Activated naive CD4-positive, alpha-beta T cell treated with anti-CD3 and anti-CD28 coated beads for 36 hours (primary cell): ENCODE measurements around the gene PIEZO2. TPM values are rescaled to one million over a fixed set of nuclear protein-coding genes. Genes with fewer than 3 reads are reported as not detected.

ENCODE experiments used
- CTCF ChIA-PET: fragments of 350-600 bp; sonication (Branson Sonifier 250); formaldehyde crosslinking; loops from one replicate; lab custom pipeline; 2021; ENCODE audit warnings: antibody characterized with exemption; lab: Charles Lee
- DNase-seq: peaks from one replicate; pipeline ENCODE4 v3.0.0-alpha.2; 2020
- H3K27ac Mint-ChIP-seq: one replicate; pipeline ENCODE4 v1.8.0; 2021; ENCODE audit warnings: mild to moderate bottlenecking, mixed read lengths
- H3K27me3 Mint-ChIP-seq: one replicate; pipeline ENCODE4 v1.8.0; 2021; ENCODE audit warnings: low read depth, mixed read lengths
- H3K36me3 Mint-ChIP-seq: one replicate; pipeline ENCODE4 v1.8.0; 2021; ENCODE audit warnings: low read depth, mixed read lengths
- H3K4me1 Mint-ChIP-seq: one replicate; pipeline ENCODE4 v1.8.0; 2021; ENCODE audit warnings: low read depth, mixed read lengths
- H3K4me3 Mint-ChIP-seq: one replicate; pipeline ENCODE4 v1.8.0; 2021; ENCODE audit warnings: mild to moderate bottlenecking, moderate library complexity, mixed read lengths
- H3K9me3 Mint-ChIP-seq: one replicate; pipeline ENCODE4 v1.8.0; 2021; ENCODE audit warnings: mixed read lengths
- intact Hi-C: fragments of 100-400 bp; cut with micrococcal nuclease; formaldehyde crosslinking; loops from one replicate; pipeline ENCODE4 v1.15.1; 2023
- total RNA-seq, 2 experiments: library from RNA; stranded (reverse); gene quantifications; one replicate each; pipeline ENCODE4 v1.2.3, GENCODE V29; 2021

The PIEZO2 gene
- total RNA-seq, 2 experiments from 2014 or later: not detected

- intact Hi-C loops: no loop called here
- CTCF ChIA-PET: no interaction called here
- Mint-ChIP-seq H3K4me3 (no peak overlapping the region), H3K27ac (no peak overlapping the region), H3K9me3 (no peaks in the 10 kb centered on the region), H3K27me3 (peaks cover 2% of the 10 kb centered on the region), H3K36me3 (no peaks in the 10 kb centered on the region), H3K4me1 (no peaks in the 10 kb centered on the region)
- no peak for DNase-seq
Measured at GRCh38 chr18:10898417-10898974, 250.9 kb downstream of the PIEZO2 start.

- intact Hi-C loops: no loop called here
- Mint-ChIP-seq H3K27ac (no peak overlapping the region), H3K27me3 (peaks cover 5% of the 10 kb centered on the region), H3K9me3 (no peaks in the 10 kb centered on the region), H3K36me3 (no peaks in the 10 kb centered on the region), H3K4me3 (no peak overlapping the region), H3K4me1 (no peaks in the 10 kb centered on the region)
- no peak for DNase-seq
- CTCF ChIA-PET: no interaction called here
Measured at GRCh38 chr18:10896851-10897250, 252.5 kb downstream of the PIEZO2 start.

GRCh38 chr18:10895976-10896375 is 253.4 kb downstream of the PIEZO2 start:
- DNase-seq: no peak
- H3K27me3 Mint-ChIP-seq: peaks cover 5% of the 10 kb centered on the region
- no peaks in the 10 kb centered on the region for H3K4me1 Mint-ChIP-seq
- H3K36me3 Mint-ChIP-seq: no peaks in the 10 kb centered on the region
- intact Hi-C loops: no loop called here
- no peaks in the 10 kb centered on the region for H3K9me3 Mint-ChIP-seq
- no peak overlapping the region for H3K27ac Mint-ChIP-seq
- no peak overlapping the region for H3K4me3 Mint-ChIP-seq
- CTCF ChIA-PET: no interaction called here

- no peaks in the 10 kb centered on the region for H3K4me1 Mint-ChIP-seq
- no peaks in the 10 kb centered on the region for H3K36me3 Mint-ChIP-seq
- no peak for DNase-seq
- no peak overlapping the region for H3K27ac Mint-ChIP-seq
- intact Hi-C loops: no loop called here
- H3K4me3 Mint-ChIP-seq: no peak overlapping the region
- no peaks in the 10 kb centered on the region for H3K9me3 Mint-ChIP-seq
- H3K27me3 Mint-ChIP-seq: peaks cover 11% of the 10 kb centered on the region
- CTCF ChIA-PET: interaction anchor here (0.6 kb wide), 1 partner anchor 84 kb away, joined by 3 read pairs; no protein-coding TSS in a partner anchor
Measured at GRCh38 chr18:10894501-10894900, 254.9 kb downstream of the PIEZO2 start.

GRCh38 chr18:10893761-10894160 is 255.6 kb downstream of the PIEZO2 start:
- Mint-ChIP-seq H3K27ac (no peak overlapping the region), H3K4me1 (no peaks in the 10 kb centered on the region), H3K27me3 (peaks cover 12% of the 10 kb centered on the region), H3K9me3 (no peaks in the 10 kb centered on the region), H3K4me3 (no peak overlapping the region), H3K36me3 (no peaks in the 10 kb centered on the region)
- intact Hi-C loops: no loop called here
- no peak for DNase-seq
- CTCF ChIA-PET: interaction anchor here (0.7 kb wide), 1 partner anchor 366 kb away, joined by 5 read pairs; no protein-coding TSS in a partner anchor

GRCh38 chr18:10893196-10893595 is 256.2 kb downstream of the PIEZO2 start:
- Mint-ChIP-seq H3K4me3 (no peak overlapping the region), H3K27me3 (peaks cover 14% of the 10 kb centered on the region), H3K4me1 (no peaks in the 10 kb centered on the region), H3K27ac (no peak overlapping the region), H3K9me3 (no peaks in the 10 kb centered on the region), H3K36me3 (no peaks in the 10 kb centered on the region)
- DNase-seq: no peak
- intact Hi-C loops: no loop called here
- CTCF ChIA-PET: interaction anchor here (0.7 kb wide), 1 partner anchor 366 kb away, joined by 5 read pairs; no protein-coding TSS in a partner anchor

- H3K4me3 Mint-ChIP-seq: no peak overlapping the region
- DNase-seq: no peak
- no peaks in the 10 kb centered on the region for H3K4me1 Mint-ChIP-seq
- peaks cover 14% of the 10 kb centered on the region for H3K27me3 Mint-ChIP-seq
- intact Hi-C loops: no loop called here
- no peak overlapping the region for H3K27ac Mint-ChIP-seq
- H3K36me3 Mint-ChIP-seq: no peaks in the 10 kb centered on the region
- no peaks in the 10 kb centered on the region for H3K9me3 Mint-ChIP-seq
- CTCF ChIA-PET: no interaction called here
Measured at GRCh38 chr18:10892786-10893185, 256.6 kb downstream of the PIEZO2 start.

- intact Hi-C loops: no loop called here
- H3K9me3 Mint-ChIP-seq: no peaks in the 10 kb centered on the region
- no peak overlapping the region for H3K27ac Mint-ChIP-seq
Measured at GRCh38 chr18:10890022-10890421, 259.3 kb downstream of the PIEZO2 start.

GRCh38 chr18:10878703-10879102 is 270.7 kb downstream of the PIEZO2 start:
- no peak for DNase-seq
- CTCF ChIA-PET: no interaction called here
- Mint-ChIP-seq H3K9me3 (peaks cover 5% of the 10 kb centered on the region), H3K27me3 (peaks cover 1% of the 10 kb centered on the region), H3K36me3 (no peaks in the 10 kb centered on the region), H3K27ac (no peak overlapping the region), H3K4me1 (no peaks in the 10 kb centered on the region), H3K4me3 (no peak overlapping the region)
- intact Hi-C loops: no loop called here

More at GRCh38 chr18:10890022-10890421, 259.3 kb downstream of the PIEZO2 start:
- H3K36me3 Mint-ChIP-seq: no peaks in the 10 kb centered on the region
- H3K4me3 Mint-ChIP-seq: no peak overlapping the region
- no peaks in the 10 kb centered on the region for H3K4me1 Mint-ChIP-seq
- peaks cover 14% of the 10 kb centered on the region for H3K27me3 Mint-ChIP-seq
- CTCF ChIA-PET: no interaction called here
- no peak for DNase-seq

GRCh38 chr18:10877987-10878386 is 271.4 kb downstream of the PIEZO2 start:
- H3K36me3 Mint-ChIP-seq: no peaks in the 10 kb centered on the region
- no peak overlapping the region for H3K27ac Mint-ChIP-seq
- CTCF ChIA-PET: no interaction called here
- H3K9me3 Mint-ChIP-seq: peaks cover 5% of the 10 kb centered on the region
- no peaks in the 10 kb centered on the region for H3K4me1 Mint-ChIP-seq
- no peak for DNase-seq
- H3K4me3 Mint-ChIP-seq: no peak overlapping the region
- intact Hi-C loops: no loop called here
- peaks cover 1% of the 10 kb centered on the region for H3K27me3 Mint-ChIP-seq

- H3K27ac Mint-ChIP-seq: no peak overlapping the region
- peaks cover 4% of the 10 kb centered on the region for H3K27me3 Mint-ChIP-seq
- peaks cover 5% of the 10 kb centered on the region for H3K9me3 Mint-ChIP-seq
- intact Hi-C loops: no loop called here
- DNase-seq: no peak
- H3K4me1 Mint-ChIP-seq: no peaks in the 10 kb centered on the region
- H3K36me3 Mint-ChIP-seq: no peaks in the 10 kb centered on the region
- CTCF ChIA-PET: no interaction called here
- H3K4me3 Mint-ChIP-seq: no peak overlapping the region
Measured at GRCh38 chr18:10875811-10876210, 273.6 kb downstream of the PIEZO2 start.

- no peak for DNase-seq
- CTCF ChIA-PET: no interaction called here
- intact Hi-C loops: no loop called here
- no peak overlapping the region for H3K4me3 Mint-ChIP-seq
- no peak overlapping the region for H3K27ac Mint-ChIP-seq
- no peaks in the 10 kb centered on the region for H3K36me3 Mint-ChIP-seq
- no peaks in the 10 kb centered on the region for H3K4me1 Mint-ChIP-seq
- H3K27me3 Mint-ChIP-seq: peaks cover 4% of the 10 kb centered on the region
- H3K9me3 Mint-ChIP-seq: peaks cover 5% of the 10 kb centered on the region
Measured at GRCh38 chr18:10872304-10872703, 277.1 kb downstream of the PIEZO2 start.

- Mint-ChIP-seq H3K36me3 (no peaks in the 10 kb centered on the region), H3K27ac (no peak overlapping the region), H3K9me3 (peaks cover 12% of the 10 kb centered on the region), H3K4me3 (no peak overlapping the region), H3K4me1 (no peaks in the 10 kb centered on the region), H3K27me3 (peaks cover 4% of the 10 kb centered on the region)
- intact Hi-C loops: no loop called here
- CTCF ChIA-PET: no interaction called here
- no peak for DNase-seq
Measured at GRCh38 chr18:10864722-10865121, 284.6 kb downstream of the PIEZO2 start.
